ENCODE data around the gene HOXB9. TPM values are rescaled to one million over a fixed set of nuclear protein-coding genes. Genes with fewer than 3 reads are reported as not detected.

HOXB9 gene
- total and polyA plus RNA-seq, 2 experiments from 2014 or later = 1.5 to 2.5 TPM

GRCh38 chr17:48595278-48595999, 30.7 kb downstream of the HOXB9 start:
- Histone ChIP-seq H3K4me2 (peak overlapping the region; percentile 92), H3K9me2 (replicated peaks; ENCODE audit: insufficient read depth) (no peaks in the 10 kb centered on the region), H3K79me2 (no peaks in the 10 kb centered on the region), H3K36me3 (replicated peaks; ENCODE audit: insufficient read depth, low read depth) (no peaks in the 10 kb centered on the region), H3K4me1 (ENCODE audit: insufficient read depth) (peaks cover 4% of the 10 kb centered on the region), H3K9me3 (ENCODE audit: low read depth) (no peaks in the 10 kb centered on the region), H2AFZ (no peak overlapping the region), H3K27me3 (peaks cover 94% of the 10 kb centered on the region), H4K20me1 (ENCODE audit: insufficient read depth, poor library complexity, severe bottlenecking) (no peaks in the 10 kb centered on the region), H3K4me3 (no peak overlapping the region), H3K27ac (no peak overlapping the region)
- DNase-seq (ENCODE audit: low spot score) = no peak
- 47% methylated on average over 25 of the region's 25 CpGs for WGBS (ENCODE audit: low lambda C conversion rate, missing lambda C conversion rate)
- TF ChIP-seq EZH2 (IDR thresholded peaks at IDR 0.05; ENCODE audit: borderline replicate concordance) (no peak), EZH2phosphoT487 (IDR thresholded peaks at IDR 0.05; ENCODE audit: low read depth, severe bottlenecking, unreplicated experiment) (peak; percentile 35)

DNA sequence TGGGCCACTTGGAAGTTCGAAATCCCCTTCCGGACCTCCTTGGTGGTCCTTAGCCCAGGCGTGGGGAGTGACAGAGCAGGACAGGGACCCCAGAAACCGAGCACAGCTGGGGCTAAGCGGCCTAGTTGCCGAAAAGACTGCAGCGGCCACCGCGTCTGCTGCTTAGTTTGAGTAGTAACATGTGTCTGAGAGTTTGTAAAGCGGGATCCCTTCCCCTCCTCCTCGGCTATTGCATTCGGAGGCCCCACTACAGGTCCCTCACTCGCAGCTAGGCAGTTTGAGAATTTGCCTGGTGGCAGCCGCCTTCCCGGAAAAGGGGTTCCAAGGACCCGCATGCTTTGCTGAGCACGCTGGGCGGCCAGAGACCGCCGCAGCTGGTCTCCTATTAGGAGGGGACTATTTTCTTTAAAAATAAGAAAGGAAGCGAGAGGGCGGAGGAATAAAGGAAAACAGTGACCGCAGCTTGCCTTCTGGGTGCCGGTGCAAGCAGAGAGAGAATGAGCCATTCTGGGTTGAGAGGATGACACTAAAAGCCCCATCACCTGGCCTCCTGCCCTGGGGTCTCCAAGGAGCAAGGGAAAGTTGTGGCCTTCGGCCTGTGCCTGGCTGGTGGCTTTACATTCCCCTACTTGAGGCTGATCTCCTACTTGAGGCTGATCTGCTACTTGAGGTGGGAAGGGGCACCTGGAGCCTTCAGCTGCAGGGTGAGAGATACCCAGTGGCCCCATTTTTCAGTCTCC, 31.4 kb downstream of the HOXB9 start:
- H4K20me1 ChIP-seq (ENCODE audit: insufficient read depth, poor library complexity, severe bottlenecking) = no peaks in the 10 kb centered on the region
- peaks cover 94% of the 10 kb centered on the region for H3K27me3 ChIP-seq
- DNase-seq (ENCODE audit: low spot score) = no peak
- no peaks in the 10 kb centered on the region for H3K9me2 ChIP-seq (replicated peaks; ENCODE audit: insufficient read depth)
- no peaks in the 10 kb centered on the region for H3K9me3 ChIP-seq (ENCODE audit: low read depth)
- no peak overlapping the region for H2AFZ ChIP-seq
- H3K4me3 ChIP-seq = no peak overlapping the region
- no peaks in the 10 kb centered on the region for H3K36me3 ChIP-seq (replicated peaks; ENCODE audit: insufficient read depth, low read depth)
- H3K4me1 ChIP-seq (ENCODE audit: insufficient read depth) = peaks cover 4% of the 10 kb centered on the region
- peak overlapping the region; percentile 92 for H3K4me2 ChIP-seq
- H3K27ac ChIP-seq = no peak overlapping the region
- no peaks in the 10 kb centered on the region for H3K79me2 ChIP-seq
- TF ChIP-seq EZH2 (IDR thresholded peaks at IDR 0.05; ENCODE audit: borderline replicate concordance) = peak; percentile 88
- TF ChIP-seq EZH2phosphoT487 (IDR thresholded peaks at IDR 0.05; ENCODE audit: low read depth, severe bottlenecking, unreplicated experiment) = no peak
- 32% methylated on average over 25 of the region's 25 CpGs for WGBS (ENCODE audit: low lambda C conversion rate, missing lambda C conversion rate)

- Histone ChIP-seq H3K4me2 (peak overlapping the region; percentile 92), H3K27ac (no peak overlapping the region), H3K27me3 (peaks cover 94% of the 10 kb centered on the region), H3K36me3 (replicated peaks; ENCODE audit: insufficient read depth, low read depth) (no peaks in the 10 kb centered on the region), H3K4me3 (no peak overlapping the region), H2AFZ (no peak overlapping the region), H3K79me2 (no peaks in the 10 kb centered on the region), H4K20me1 (ENCODE audit: insufficient read depth, poor library complexity, severe bottlenecking) (no peaks in the 10 kb centered on the region), H3K9me2 (replicated peaks; ENCODE audit: insufficient read depth) (no peaks in the 10 kb centered on the region), H3K9me3 (ENCODE audit: low read depth) (no peaks in the 10 kb centered on the region), H3K4me1 (ENCODE audit: insufficient read depth) (peaks cover 4% of the 10 kb centered on the region)
- DNase-seq (ENCODE audit: low spot score) = peak; percentile 85
- TF ChIP-seq, protein P1, sequence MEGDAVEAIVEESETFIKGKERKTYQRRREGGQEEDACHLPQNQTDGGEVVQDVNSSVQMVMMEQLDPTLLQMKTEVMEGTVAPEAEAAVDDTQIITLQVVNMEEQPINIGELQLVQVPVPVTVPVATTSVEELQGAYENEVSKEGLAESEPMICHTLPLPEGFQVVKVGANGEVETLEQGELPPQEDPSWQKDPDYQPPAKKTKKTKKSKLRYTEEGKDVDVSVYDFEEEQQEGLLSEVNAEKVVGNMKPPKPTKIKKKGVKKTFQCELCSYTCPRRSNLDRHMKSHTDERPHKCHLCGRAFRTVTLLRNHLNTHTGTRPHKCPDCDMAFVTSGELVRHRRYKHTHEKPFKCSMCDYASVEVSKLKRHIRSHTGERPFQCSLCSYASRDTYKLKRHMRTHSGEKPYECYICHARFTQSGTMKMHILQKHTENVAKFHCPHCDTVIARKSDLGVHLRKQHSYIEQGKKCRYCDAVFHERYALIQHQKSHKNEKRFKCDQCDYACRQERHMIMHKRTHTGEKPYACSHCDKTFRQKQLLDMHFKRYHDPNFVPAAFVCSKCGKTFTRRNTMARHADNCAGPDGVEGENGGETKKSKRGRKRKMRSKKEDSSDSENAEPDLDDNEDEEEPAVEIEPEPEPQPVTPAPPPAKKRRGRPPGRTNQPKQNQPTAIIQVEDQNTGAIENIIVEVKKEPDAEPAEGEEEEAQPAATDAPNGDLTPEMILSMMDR (IDR thresholded peaks at IDR 0.05; ENCODE audit: poor library complexity) = peak; percentile 92
- no peak for TF ChIP-seq EZH2 (IDR thresholded peaks at IDR 0.05; ENCODE audit: borderline replicate concordance)
- WGBS (ENCODE audit: low lambda C conversion rate, missing lambda C conversion rate) = 6% methylated on average over 32 of the region's 37 CpGs
Measured at GRCh38 chr17:48593840-48594537, 32.2 kb downstream of the HOXB9 start.

DNA sequence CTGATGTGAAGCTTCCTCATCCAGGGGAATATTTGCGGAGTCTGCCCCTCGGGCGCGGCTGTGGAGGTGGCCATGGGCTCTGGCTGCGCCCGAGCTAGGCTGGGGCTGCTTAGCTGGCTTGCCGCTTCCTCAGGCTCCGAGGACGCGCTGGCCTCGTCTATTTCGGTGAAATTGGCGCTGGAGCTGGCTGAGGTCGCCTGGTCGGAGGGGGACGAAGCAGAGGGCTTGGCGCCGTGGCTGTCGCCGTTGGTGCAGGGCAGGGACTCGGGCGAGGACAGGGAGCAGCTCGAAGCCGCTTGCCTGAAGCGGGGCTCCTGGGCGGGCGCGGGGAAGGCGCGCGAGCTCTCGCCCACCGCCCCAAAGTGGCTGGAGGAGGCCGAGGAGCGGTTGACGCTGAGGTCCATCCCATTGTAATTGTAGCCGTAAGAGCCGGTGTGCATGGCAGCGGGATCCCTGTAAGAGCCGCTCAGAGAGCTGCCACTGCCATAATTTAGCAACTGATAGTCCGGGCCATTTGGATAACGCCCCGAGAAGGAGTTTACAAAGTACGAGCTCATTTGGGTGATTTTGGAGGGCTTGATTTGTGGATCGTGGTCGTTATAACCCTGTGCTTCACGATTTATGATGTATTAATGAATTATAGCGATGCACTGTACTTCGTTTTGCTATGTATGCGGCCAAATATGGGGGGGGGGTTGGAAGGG, 32.9 kb downstream of the HOXB9 start, which contains the start of gene HOXB5:
TSS of gene HOXB5 (minus strand) at position 654 of the 704 bp plus-strand sequence. CDS start at position 557, 97 bp downstream.
- peak within 1 kb of the TSS; percentile 15 for H3K4me3 ChIP-seq
- no peaks in the 10 kb centered on the region for H3K9me2 ChIP-seq (replicated peaks; ENCODE audit: insufficient read depth)
- H3K4me2 ChIP-seq = peak within 1 kb of the TSS; percentile 92
- peak; percentile 27 for DNase-seq (ENCODE audit: low spot score)
- TF ChIP-seq EZH2 (IDR thresholded peaks at IDR 0.05; ENCODE audit: borderline replicate concordance) (peak; percentile 14), EZH2phosphoT487 (IDR thresholded peaks at IDR 0.05; ENCODE audit: low read depth, severe bottlenecking, unreplicated experiment) (peak; percentile 55)
- TF ChIP-seq, protein P1 (IDR thresholded peaks at IDR 0.05; ENCODE audit: poor library complexity) = no peak
- peaks cover 4% of the 10 kb centered on the region for H3K4me1 ChIP-seq (ENCODE audit: insufficient read depth)
- peak within 1 kb of the TSS; percentile 57 for H3K27ac ChIP-seq
- H4K20me1 ChIP-seq (ENCODE audit: insufficient read depth, poor library complexity, severe bottlenecking) = no peaks in the 10 kb centered on the region
- no peaks in the 10 kb centered on the region for H3K9me3 ChIP-seq (ENCODE audit: low read depth)
- H3K27me3 ChIP-seq = peaks cover 94% of the 10 kb centered on the region
- WGBS (ENCODE audit: low lambda C conversion rate, missing lambda C conversion rate) = 4% methylated on average over 50 of the region's 50 CpGs
- H3K36me3 ChIP-seq (replicated peaks; ENCODE audit: insufficient read depth, low read depth) = no peaks in the 10 kb centered on the region
- H3K79me2 ChIP-seq = no peaks in the 10 kb centered on the region
- H2AFZ ChIP-seq = no peak within 1 kb of the TSS

Data from hepatocyte (in vitro differentiated cells).